ENCODE data around the gene COPS7B.
A peak's percentile ranks its signal among the peaks of the same experiment; 100 is the strongest.

COPS7B gene

DNA sequence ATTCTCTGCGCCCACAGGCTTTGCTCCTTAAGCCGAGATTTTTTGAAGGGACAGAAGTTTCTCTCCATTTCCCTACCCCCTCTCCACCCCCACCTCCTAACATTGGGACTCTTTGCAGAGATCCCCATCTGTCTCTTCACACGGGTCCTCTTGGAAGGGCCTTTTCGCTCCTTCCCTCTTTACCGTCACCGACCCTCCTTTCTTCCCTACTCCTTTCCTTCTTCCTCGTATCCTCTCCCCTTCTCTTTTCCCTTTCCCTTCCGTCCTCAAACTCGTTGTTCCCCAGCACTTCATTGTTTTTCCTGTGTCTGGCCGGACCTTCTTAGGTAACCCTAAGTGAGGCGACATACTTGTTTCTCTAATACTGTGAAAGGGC lies 660 bp downstream of the COPS7B start:
- DNase-seq, result no peak

DNA sequence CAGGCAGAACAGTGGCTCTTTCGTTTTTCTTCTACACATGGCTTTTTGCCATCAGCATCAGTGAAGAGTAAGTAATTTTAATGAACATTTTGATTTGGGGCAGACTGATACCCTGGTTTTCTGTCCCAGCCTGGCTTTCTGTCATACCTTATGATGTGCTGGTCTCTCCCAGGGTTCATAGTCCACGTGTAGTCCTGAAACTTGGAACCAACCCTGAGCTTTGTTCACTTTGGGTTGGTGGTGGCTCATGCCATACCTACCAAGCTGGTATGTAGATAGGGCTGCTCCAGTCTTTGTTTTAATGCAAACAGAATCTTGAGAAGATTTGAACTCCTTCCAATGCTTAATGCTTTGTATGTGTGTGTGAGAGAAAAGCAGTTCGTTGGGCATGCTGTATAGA lies 4.9 kb downstream of the COPS7B start:
- DNase-seq, result no peak

- DNase-seq, result no peak
Observed at GRCh38 chr2:231794383-231794782, 8.1 kb downstream of the COPS7B start.

DNA sequence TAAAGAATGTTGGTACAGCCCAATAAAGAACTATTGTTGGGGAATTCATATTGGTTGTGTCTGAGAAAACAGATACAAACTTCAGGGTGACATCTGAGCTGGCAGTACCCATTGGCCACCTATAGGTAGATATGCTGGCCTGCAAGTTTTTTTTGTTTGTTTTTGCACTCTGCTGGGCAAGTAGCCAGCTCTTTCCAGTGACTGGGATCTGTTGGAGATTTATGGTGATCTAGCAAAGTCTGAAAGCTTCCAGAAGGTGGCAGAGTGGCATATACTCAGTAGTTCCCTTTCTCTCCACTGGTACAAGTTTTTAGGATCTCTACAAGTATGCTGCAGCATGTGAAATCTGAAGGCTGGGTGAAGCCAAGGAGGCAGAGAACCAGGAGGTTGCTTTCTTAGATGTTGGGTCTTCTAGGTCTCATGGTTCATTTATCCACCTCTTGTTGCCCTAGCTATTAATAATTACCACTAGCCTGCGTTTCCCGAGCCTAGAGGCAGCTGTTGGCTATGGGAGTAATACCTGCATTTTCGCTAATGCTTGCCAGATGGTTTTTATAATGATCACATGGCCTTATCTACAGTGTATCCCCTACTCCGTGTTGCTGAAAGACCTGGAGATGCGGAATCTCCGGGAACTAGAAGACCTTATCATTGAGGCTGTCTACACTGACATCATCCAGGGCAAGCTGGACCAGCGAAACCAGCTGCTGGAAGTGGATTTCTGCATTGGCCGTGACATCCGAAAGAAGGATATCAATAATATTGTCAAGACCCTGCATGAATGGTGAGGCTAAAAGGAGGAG lies 9.5 kb downstream of the COPS7B start:
- DNase-seq, result peak; percentile 25

GRCh38 chr2:231800493-231801091 lies 14.3 kb downstream of the COPS7B start:
- no peak for DNase-seq

DNA sequence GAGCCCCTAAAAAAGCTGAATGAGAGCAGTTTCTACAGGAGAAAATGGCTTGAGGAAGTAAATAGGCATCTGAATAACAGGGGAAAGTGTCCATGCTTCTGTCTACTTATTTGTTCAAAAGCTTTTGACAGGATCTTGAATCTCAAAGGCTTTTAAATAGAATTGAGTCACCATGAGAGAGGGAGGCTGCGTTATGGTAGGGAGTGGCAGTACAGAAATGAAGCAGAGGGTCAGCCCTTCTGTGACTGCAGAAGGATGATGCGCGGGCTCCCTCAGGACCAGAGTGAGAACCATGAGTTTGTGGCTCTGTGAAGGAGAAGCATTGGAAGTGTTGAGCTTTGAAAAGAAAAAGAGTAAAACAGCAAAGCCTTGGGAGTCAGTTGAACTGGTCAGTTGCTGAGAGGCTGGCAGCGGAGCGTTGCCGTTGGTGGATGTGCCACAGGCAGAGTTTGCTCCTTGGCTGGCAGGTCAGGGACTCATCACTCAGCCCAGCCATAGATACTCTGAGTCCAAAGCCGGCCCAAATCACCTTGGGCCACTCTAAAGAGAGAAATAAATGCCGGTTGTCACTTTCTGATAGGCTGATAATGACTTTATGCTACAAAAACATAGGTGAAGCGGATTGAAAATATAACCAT lies 17.4 kb downstream of the COPS7B start:
- no peak for DNase-seq

- no peak for DNase-seq
Observed at GRCh38 chr2:231807020-231807419, 20.8 kb downstream of the COPS7B start.

GRCh38 chr2:231810905-231811304 lies 24.7 kb downstream of the COPS7B start:
- no peak for DNase-seq

DNA sequence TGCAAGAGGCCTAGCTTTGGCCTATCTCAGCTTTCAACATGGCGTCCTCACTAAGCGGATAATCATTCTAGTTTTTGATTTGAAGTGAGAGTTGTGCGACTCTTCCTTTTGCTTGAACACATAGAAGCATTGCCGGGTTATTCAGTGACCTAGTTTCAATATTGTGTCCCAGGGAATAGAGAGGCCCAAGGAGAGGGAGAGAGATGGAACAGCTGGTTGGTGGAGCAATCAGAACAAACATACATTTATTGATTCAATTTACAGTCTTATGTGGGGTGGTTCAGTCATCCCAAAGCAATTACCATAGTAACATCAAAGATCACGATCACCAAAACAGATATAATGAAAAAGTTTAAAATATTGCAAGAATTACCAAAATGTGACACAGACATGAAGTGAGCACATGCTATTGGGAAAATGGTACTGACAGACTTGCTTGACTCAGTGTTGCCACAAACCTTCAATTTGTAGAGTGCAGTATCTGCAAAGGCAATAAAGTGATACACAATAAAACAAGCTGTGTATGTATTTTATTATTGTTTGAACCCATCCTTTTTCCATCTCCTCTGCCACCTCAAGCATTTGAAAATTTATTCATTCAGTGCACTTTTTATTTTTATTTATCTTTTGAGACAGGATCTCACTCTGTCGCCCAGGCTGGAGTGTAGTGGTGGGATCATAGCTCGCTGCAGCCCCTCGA lies 30.2 kb downstream of the COPS7B start:
- no peak for DNase-seq

- DNase-seq, result no peak
Observed at GRCh38 chr2:231819447-231820042, 33.3 kb downstream of the COPS7B start.

- no peak for DNase-seq
Observed at GRCh38 chr2:231820786-231821303, 34.6 kb downstream of the COPS7B start.

DNA sequence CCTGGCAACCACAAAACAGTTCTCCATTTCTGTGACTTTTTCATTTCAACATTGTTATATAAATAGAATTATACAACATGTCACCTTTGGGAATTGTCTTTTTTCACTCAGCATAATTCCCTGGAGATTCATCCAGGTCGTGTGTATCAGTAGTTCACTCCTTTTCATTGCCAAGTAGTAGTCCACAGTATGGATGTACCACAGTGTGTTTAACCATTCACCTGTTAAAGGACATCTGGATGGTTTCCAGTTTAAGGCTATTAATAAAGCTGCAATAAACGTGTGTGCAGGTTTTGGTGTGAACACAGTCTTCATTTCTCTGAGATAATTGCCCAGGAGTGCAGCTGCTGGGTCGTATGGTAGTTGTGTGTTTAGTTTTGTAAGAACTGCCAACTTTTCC lies 35.7 kb downstream of the COPS7B start:
- no peak for DNase-seq

- no peak for DNase-seq
Observed at GRCh38 chr2:231853105-231853504, 66.9 kb downstream of the COPS7B start.

DNA sequence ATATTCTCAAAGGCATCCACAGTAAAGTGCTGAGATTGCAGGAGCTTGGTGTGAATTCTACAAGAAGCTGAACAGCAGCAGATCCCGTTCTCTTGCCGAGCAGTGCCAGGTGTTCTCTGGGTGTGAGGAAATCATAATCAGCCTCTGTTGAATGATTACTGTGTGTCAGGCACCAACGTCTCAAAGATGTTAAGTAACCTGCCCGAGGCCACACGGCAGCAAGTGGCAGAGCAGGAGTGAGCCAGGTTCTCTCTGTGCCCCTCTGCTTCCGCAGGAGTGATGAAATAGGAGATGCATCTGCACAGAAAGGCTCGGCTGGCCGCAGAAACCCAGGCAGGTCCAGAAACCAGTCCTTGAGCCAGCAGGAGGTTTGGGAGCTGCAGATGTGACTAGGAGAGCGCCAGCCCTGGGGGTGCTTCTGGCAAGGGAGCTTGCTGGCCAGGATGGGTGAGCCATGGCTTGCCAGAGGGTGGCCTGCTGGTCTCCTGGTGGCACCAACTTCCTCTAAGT lies 68.4 kb downstream of the COPS7B start:
- DNase-seq, result no peak

- DNase-seq, result no peak
Observed at GRCh38 chr2:231856959-231857358, 70.7 kb downstream of the COPS7B start.

Measured in NCI-H2107 (cell line).